ENCODE results near the gene ENTR1. TPM values are rescaled to one million over a fixed set of nuclear protein-coding genes. Genes with fewer than 3 reads are reported as not detected.
A peak's percentile ranks its signal among the peaks of the same experiment; 100 is the strongest.

ENTR1 gene
- total and polyA plus RNA-seq, 2 of the 13 experiments (the other 11 are each of a cell fraction or from before 2014, with no cell fraction given) = 70.1 to 76.4 TPM

DNA sequence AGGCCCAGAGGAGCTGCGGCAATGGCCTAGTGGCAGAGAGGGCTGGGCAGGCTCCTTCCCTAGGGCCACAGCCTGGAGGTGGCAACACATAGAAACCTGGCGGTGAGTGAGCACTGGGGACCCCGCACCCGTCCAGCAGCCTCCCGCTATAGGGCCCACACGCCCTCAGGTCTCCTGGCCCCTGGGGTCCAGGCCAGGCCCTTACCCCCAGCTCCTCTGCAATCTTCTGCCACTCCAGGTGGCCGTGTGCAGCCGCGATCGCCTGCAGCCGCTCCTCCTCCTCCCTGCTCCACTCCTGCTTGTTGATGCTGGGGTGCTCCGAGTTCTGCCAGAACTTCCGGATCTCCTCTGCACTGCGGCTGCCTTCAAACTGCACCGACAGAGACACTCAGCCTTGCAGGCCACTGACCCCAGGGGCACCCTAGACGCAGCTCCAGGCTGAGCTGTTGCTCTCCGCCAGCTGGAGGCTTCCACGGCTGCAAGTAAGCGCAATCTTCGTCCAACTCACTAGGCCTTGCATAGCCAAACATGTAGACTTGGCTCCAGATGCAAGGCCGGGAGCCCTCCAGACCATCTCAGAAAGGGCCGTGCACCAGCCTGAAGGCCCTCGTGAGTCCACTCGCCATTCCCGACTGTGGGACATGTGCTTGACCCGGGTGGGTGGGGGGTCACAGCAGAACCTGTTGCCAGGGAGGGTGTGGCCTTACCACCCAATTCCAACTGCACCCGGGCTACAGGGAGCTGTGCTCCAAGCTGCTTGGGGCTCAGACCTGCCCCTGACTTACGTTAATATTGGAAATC, 18.5 kb downstream of the ENTR1 start:
- H3K4me1 ChIP-seq (ENCODE audit: insufficient read depth, low read length) = no peaks in the 10 kb centered on the region; the same call in 1 of the 2 replicates
- CTCF ChIA-PET (ENCODE audit: low intra/inter-chr PET ratio, low total read pairs) = no interaction called here
- intact Hi-C loops (cut with micrococcal nuclease; ENCODE audit: unreplicated experiment) (no loop called here), in situ Hi-C loops (cut with HindIII; ENCODE audit: extremely low pct_ligation_motif_present, low pct_unique_long_range_greater_than_20kb) (no loop called here)
- no peak overlapping the region for H3K27ac ChIP-seq (ENCODE audit: extremely low read length, insufficient read depth, low read length)
- H3K4me3 ChIP-seq (replicated peaks in 1 of 3; ENCODE audit: insufficient read depth in 1 of 3, low read depth in 2 of 3, low read length in 3 of 3) = no peak overlapping the region
- no peaks in the 10 kb centered on the region for H3K27me3 ChIP-seq (ENCODE audit: control insufficient read depth in 1 of 2, insufficient read depth in 2 of 2, low read length in 2 of 2)
- peaks cover 33 to 76% of the 10 kb centered on the region in 2 experiments; a peak in 4 of 5 replicates for H3K36me3 ChIP-seq (replicated peaks in 1 of 2; ENCODE audit: control insufficient read depth in 1 of 2, insufficient read depth in 2 of 2, low read length in 2 of 2)
- BruUV-seq (replicated peaks) = no TSS peak
- no peak overlapping the region for H3K9ac ChIP-seq (ENCODE audit: insufficient read depth, low read depth, low read length)
- no peaks in the 10 kb centered on the region for H3K9me3 ChIP-seq (ENCODE audit: low read length)
- no peak for DNase-seq (ENCODE audit: low spot score)
- FAIRE-seq = no peak
- H3K79me2 ChIP-seq (ENCODE audit: insufficient read depth, low read length) = no peaks in the 10 kb centered on the region
- no peak overlapping the region for H2AFZ ChIP-seq (ENCODE audit: low read length)
- POLR2A ChIA-PET = no interaction called here
- 0 out of 2 replicates have a peak, but pooled peaks cover 2% of the 10 kb centered on the region for H4K20me1 ChIP-seq (ENCODE audit: insufficient read depth, low read length)
- WGBS (ENCODE audit: low lambda C conversion rate) = 97% methylated on average over 12 of the region's 28 CpGs
- no peak for TF ChIP-seq FOXK1 (CRISPR knock-in tag; IDR thresholded peaks at IDR 0.05; ENCODE audit: borderline replicate concordance, low read depth)
- 0 out of 2 replicates have a peak, but pooled peaks have one; percentile 18 for TF ChIP-seq RBFOX2 (IDR thresholded peaks at IDR 0.05; ENCODE audit: low read depth, low read length)
- ATAC-seq = no peak; the same call in 2 of the 3 replicates
- H3K4me2 ChIP-seq (ENCODE audit: low read depth, low read length) = no peak overlapping the region

DNA sequence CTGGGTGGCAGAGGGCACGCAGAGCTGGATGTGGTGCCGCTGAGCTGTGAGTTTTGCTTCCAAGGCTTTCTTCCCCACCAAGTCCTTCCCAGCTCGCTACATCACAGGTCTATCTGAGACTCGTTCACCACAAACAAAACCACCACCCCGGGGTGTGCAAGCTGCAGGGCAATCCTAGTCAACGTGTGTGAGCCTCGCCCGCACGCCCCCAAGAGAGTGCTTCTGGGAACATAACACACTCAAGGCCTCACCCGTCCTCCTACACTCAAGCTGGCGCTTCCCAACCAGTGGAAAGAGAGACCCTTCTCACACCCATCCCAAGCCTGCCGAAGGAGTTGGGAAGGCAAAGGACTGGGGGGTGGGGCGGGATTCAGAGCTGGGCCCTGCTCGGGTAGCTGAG, 21.0 kb downstream of the ENTR1 start:
- POLR2A ChIA-PET = no interaction called here
- Histone ChIP-seq H3K4me2 (ENCODE audit: low read depth, low read length) (no peak overlapping the region), H4K20me1 (ENCODE audit: insufficient read depth, low read length) (no peaks in the 10 kb centered on the region), H3K27ac (ENCODE audit: extremely low read length, insufficient read depth, low read length) (no peak overlapping the region), H3K79me2 (ENCODE audit: insufficient read depth, low read length) (no peaks in the 10 kb centered on the region), H3K9ac (ENCODE audit: insufficient read depth, low read depth, low read length) (no peak overlapping the region), H3K4me1 (ENCODE audit: insufficient read depth, low read length) (no peaks in the 10 kb centered on the region), H3K36me3 (replicated peaks in 1 of 2; ENCODE audit: control insufficient read depth in 1 of 2, insufficient read depth in 2 of 2, low read length in 2 of 2) (peaks cover 19 to 68% of the 10 kb centered on the region in 2 experiments; a peak in 4 of 5 replicates), H3K4me3 (replicated peaks in 1 of 3; ENCODE audit: insufficient read depth in 1 of 3, low read depth in 2 of 3, low read length in 3 of 3) (no peak overlapping the region), H3K9me3 (ENCODE audit: low read length) (no peaks in the 10 kb centered on the region), H3K27me3 (ENCODE audit: control insufficient read depth in 1 of 2, insufficient read depth in 2 of 2, low read length in 2 of 2) (no peaks in the 10 kb centered on the region), H2AFZ (ENCODE audit: low read length) (no peak overlapping the region)
- intact Hi-C loops (cut with micrococcal nuclease; ENCODE audit: unreplicated experiment) = no loop called here
- WGBS (ENCODE audit: low lambda C conversion rate) = 97% methylated on average over 14 of the region's 14 CpGs
- no TSS peak for BruUV-seq (replicated peaks)
- no peak for TF ChIP-seq JUND (CRISPR knock-in tag; IDR thresholded peaks at IDR 0.05)
- TF ChIP-seq FOXA3 (CRISPR knock-in tag; IDR thresholded peaks at IDR 0.05) = no peak
- TF ChIP-seq GMEB2 (CRISPR knock-in tag; IDR thresholded peaks at IDR 0.05; ENCODE audit: low read depth) = no peak
- TF ChIP-seq, protein P1, sequence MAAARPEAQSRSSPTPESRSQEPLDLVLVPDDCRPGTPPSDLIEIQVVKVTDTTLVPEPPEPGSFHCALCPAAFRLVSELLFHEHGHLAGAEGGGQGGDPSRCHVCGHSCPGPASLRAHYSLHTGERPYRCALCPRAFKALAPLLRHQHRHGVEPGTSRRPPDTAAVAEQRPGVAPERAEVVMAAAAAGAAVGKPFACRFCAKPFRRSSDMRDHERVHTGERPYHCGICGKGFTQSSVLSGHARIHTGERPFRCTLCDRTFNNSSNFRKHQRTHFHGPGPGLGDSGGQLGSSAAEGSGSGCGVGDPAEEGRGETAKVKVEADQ (CRISPR knock-in tag; IDR thresholded peaks at IDR 0.05; ENCODE audit: borderline replicate concordance) = no peak
- no peak for TF ChIP-seq ZBTB7A (CRISPR knock-in tag; IDR thresholded peaks at IDR 0.05)
- TF ChIP-seq SIX1 (CRISPR knock-in tag; IDR thresholded peaks at IDR 0.05; ENCODE audit: borderline replicate concordance) = no peak
- no peak for TF ChIP-seq ZNF616 (CRISPR knock-in tag; IDR thresholded peaks at IDR 0.05; ENCODE audit: low read depth)
- CTCF ChIA-PET (ENCODE audit: low intra/inter-chr PET ratio, low total read pairs) = no interaction called here
- DNase-seq (ENCODE audit: low spot score) (no peak), ATAC-seq (no peak), FAIRE-seq (no peak)
- in situ Hi-C loops (cut with HindIII; ENCODE audit: extremely low pct_ligation_motif_present, low pct_unique_long_range_greater_than_20kb) = no loop called here

All from HepG2 (cell line).